ENCODE results near the gene ST6GALNAC2.
"Not testable (repeated sequence)": the region's sequence is repeated elsewhere in the genome, so short reads cannot be mapped to it uniquely, and the experiment has no call there.

The ST6GALNAC2 gene

GRCh38 chr17:76626442-76626841 lies 40.8 kb upstream of the ST6GALNAC2 start:
- no peak overlapping the region for H3K4me3 ChIP-seq (ENCODE audit: low read depth, low read length)
- DNase-seq (ENCODE audit: low read depth): no peak
- no peak for TF ChIP-seq CTCF (IDR thresholded peaks at IDR 0.05; ENCODE audit: low read depth, low read length, missing control alignments)

GRCh38 chr17:76625496-76625895 lies 39.8 kb upstream of the ST6GALNAC2 start:
- no peak overlapping the region for H3K4me3 ChIP-seq (ENCODE audit: low read depth, low read length)
- DNase-seq (ENCODE audit: low read depth): no peak
- TF ChIP-seq CTCF (IDR thresholded peaks at IDR 0.05; ENCODE audit: low read depth, low read length, missing control alignments): no peak

GRCh38 chr17:76623271-76624146 lies 37.8 kb upstream of the ST6GALNAC2 start:
- peak; percentile 95 for TF ChIP-seq CTCF (IDR thresholded peaks at IDR 0.05; ENCODE audit: low read depth, low read length, missing control alignments)
- DNase-seq (ENCODE audit: low read depth): peak; percentile 13
- no peak overlapping the region for H3K4me3 ChIP-seq (ENCODE audit: low read depth, low read length)

GRCh38 chr17:76617838-76618237 lies 32.2 kb upstream of the ST6GALNAC2 start:
- no peak for TF ChIP-seq CTCF (IDR thresholded peaks at IDR 0.05; ENCODE audit: low read depth, low read length, missing control alignments)
- no peak for DNase-seq (ENCODE audit: low read depth)
- no peak overlapping the region for H3K4me3 ChIP-seq (ENCODE audit: low read depth, low read length)

- no peak for DNase-seq (ENCODE audit: low read depth)
- no peak overlapping the region for H3K4me3 ChIP-seq (ENCODE audit: low read depth, low read length)
- no peak for TF ChIP-seq CTCF (IDR thresholded peaks at IDR 0.05; ENCODE audit: low read depth, low read length, missing control alignments)
Measured at GRCh38 chr17:76614912-76615617, 29.4 kb upstream of the ST6GALNAC2 start.

GRCh38 chr17:76614064-76614759 lies 28.6 kb upstream of the ST6GALNAC2 start:
- DNase-seq (ENCODE audit: low read depth); H3K4me3 ChIP-seq (ENCODE audit: low read depth, low read length): not testable (repeated sequence)
